Stimulated activated CD8-positive, alpha-beta memory T cell treated with anti-CD3 and anti-CD28 coated beads, Interleukin-12 subunit alpha, Interleukin-12 subunit beta, amount 100 ng/mL, for 24 hours (primary cell): Measurements from ENCODE around the gene SNCA.

Experiments
- DNase-seq: peaks from one replicate; pipeline ENCODE4 v3.0.0-alpha.2; 2020; ENCODE audit errors: extremely low read depth

SNCA gene

GRCh38 chr4:89814362-89814761 lies 22.6 kb downstream of the SNCA start:
- DNase-seq, result no peak

- DNase-seq, result no peak
Observed at GRCh38 chr4:89813197-89813596, 23.8 kb downstream of the SNCA start.

- DNase-seq, result no peak
Observed at GRCh38 chr4:89807441-89808140, 29.4 kb downstream of the SNCA start.

- DNase-seq, result no peak
Observed at GRCh38 chr4:89805297-89805696, 31.7 kb downstream of the SNCA start.

- DNase-seq, result no peak
Observed at GRCh38 chr4:89803915-89804314, 33.0 kb downstream of the SNCA start.

GRCh38 chr4:89803036-89803435 lies 33.9 kb downstream of the SNCA start:
- DNase-seq, result no peak

GRCh38 chr4:89800527-89801103 lies 36.3 kb downstream of the SNCA start:
- no peak for DNase-seq

GRCh38 chr4:89800012-89800516 lies 36.9 kb downstream of the SNCA start:
- DNase-seq, result no peak

- DNase-seq, result no peak
Observed at GRCh38 chr4:89799071-89799470, 37.9 kb downstream of the SNCA start.

- no peak for DNase-seq
Observed at GRCh38 chr4:89797117-89797516, 39.8 kb downstream of the SNCA start.

- no peak for DNase-seq
Observed at GRCh38 chr4:89788206-89789072, 48.5 kb downstream of the SNCA start.

- no peak for DNase-seq
Observed at GRCh38 chr4:89784686-89785231, 52.2 kb downstream of the SNCA start.

- no peak for DNase-seq
Observed at GRCh38 chr4:89781321-89781720, 55.6 kb downstream of the SNCA start.

GRCh38 chr4:89773805-89774204 lies 63.2 kb downstream of the SNCA start:
- DNase-seq, result no peak

GRCh38 chr4:89769856-89770255 lies 67.1 kb downstream of the SNCA start:
- no peak for DNase-seq

GRCh38 chr4:89767924-89768323 lies 69.0 kb downstream of the SNCA start:
- no peak for DNase-seq

- no peak for DNase-seq
Observed at GRCh38 chr4:89765966-89766365, 71.0 kb downstream of the SNCA start.

GRCh38 chr4:89765528-89765927 lies 71.4 kb downstream of the SNCA start:
- DNase-seq, result no peak

GRCh38 chr4:89762311-89762710 lies 74.7 kb downstream of the SNCA start:
- DNase-seq, result no peak

GRCh38 chr4:89759426-89759825 lies 77.5 kb downstream of the SNCA start:
- no peak for DNase-seq

GRCh38 chr4:89757154-89757719 lies 79.7 kb downstream of the SNCA start:
- no peak for DNase-seq

- DNase-seq, result no peak
Observed at GRCh38 chr4:89755220-89755619, 81.7 kb downstream of the SNCA start.
